Ishikawa (cell line): Measurements from ENCODE around the gene SLC12A6.

Experiments used
- CEBPB ChIP-seq: IDR thresholded peaks from 2 replicates; pipeline ENCODE4 v1.6.1; 2012
- CREB1 ChIP-seq: IDR thresholded peaks from 2 replicates; pipeline ENCODE4 v1.6.1; 2012; ENCODE audit warnings: low read depth
- EGR1 ChIP-seq: IDR thresholded peaks from 2 replicates; pipeline ENCODE4 v1.6.1; 2012
- EP300 ChIP-seq: IDR thresholded peaks from 2 replicates; pipeline ENCODE4 v1.6.1; 2012; ENCODE audit warnings: borderline replicate concordance
- FOXM1 ChIP-seq: IDR thresholded peaks from 2 replicates; pipeline ENCODE4 v1.6.1; 2012; ENCODE audit warnings: low read depth, borderline replicate concordance
- NFIC ChIP-seq: IDR thresholded peaks from 2 replicates; pipeline ENCODE4 v1.6.1; 2012
- RAD21 ChIP-seq: IDR thresholded peaks from 2 replicates; pipeline ENCODE4 v1.6.1; 2012; ENCODE audit warnings: low read depth
- TAF1 ChIP-seq: IDR thresholded peaks from 2 replicates; pipeline ENCODE4 v1.6.1; 2012; ENCODE audit warnings: low read depth, mild to moderate bottlenecking
- TCF12 ChIP-seq: IDR thresholded peaks from 2 replicates; pipeline ENCODE4 v1.6.1; 2012; ENCODE audit warnings: low read depth
- TEAD4 ChIP-seq: IDR thresholded peaks from 2 replicates; pipeline ENCODE4 v1.6.1; 2012
- USF1 ChIP-seq: IDR thresholded peaks from 2 replicates; pipeline ENCODE4 v1.6.1; 2012
- YY1 ChIP-seq: IDR thresholded peaks from 2 replicates; pipeline ENCODE4 v1.6.1; 2012; ENCODE audit warnings: low read depth
- ZBTB7A ChIP-seq: IDR thresholded peaks from 2 replicates; pipeline ENCODE4 v1.6.1; 2012; ENCODE audit warnings: low read depth
- TF ChIP-seq, protein P1 (sequence below): IDR thresholded peaks from 2 replicates; pipeline ENCODE4 v1.6.1; 2012
- TF ChIP-seq, protein P2 (sequence below): IDR thresholded peaks from 2 replicates; pipeline ENCODE4 v1.6.1; 2012; ENCODE audit warnings: low read depth, mild to moderate bottlenecking

The SLC12A6 gene

GRCh38 chr15:34243226-34243625 is 94.4 kb downstream of the SLC12A6 start:
- TF ChIP-seq ZBTB7A (no peak), RAD21 (no peak), NFIC (no peak), EGR1 (no peak), YY1 (no peak), TAF1 (no peak), FOXM1 (no peak), USF1 (no peak), TEAD4 (no peak)
- TF ChIP-seq, protein P1, sequence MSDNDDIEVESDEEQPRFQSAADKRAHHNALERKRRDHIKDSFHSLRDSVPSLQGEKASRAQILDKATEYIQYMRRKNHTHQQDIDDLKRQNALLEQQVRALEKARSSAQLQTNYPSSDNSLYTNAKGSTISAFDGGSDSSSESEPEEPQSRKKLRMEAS = no peak

DNA sequence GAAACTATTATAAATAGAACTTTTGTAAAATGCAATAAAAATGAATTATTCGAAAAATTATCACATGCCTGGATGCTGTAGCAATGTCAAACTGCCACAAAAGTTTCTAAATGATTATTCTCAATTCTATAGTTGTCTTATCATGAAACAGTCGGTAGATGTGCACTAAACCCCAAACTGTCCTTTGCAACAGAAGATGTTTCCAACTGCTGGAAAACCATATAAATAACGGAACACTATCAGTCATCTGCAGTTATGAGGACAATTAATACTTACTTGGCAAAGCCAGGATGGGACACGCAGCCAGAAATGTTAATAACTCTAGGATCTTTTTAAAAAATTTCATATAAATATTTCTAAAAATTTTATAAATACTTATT is 95.3 kb downstream of the SLC12A6 start:
- TF ChIP-seq RAD21 (no peak), TAF1 (no peak), CREB1 (no peak), NFIC (no peak), TCF12 (no peak), TEAD4 (no peak), CEBPB (no peak), USF1 (no peak), EP300 (no peak), YY1 (no peak), FOXM1 (no peak), EGR1 (no peak), ZBTB7A (no peak)
- TF ChIP-seq, protein P2, sequence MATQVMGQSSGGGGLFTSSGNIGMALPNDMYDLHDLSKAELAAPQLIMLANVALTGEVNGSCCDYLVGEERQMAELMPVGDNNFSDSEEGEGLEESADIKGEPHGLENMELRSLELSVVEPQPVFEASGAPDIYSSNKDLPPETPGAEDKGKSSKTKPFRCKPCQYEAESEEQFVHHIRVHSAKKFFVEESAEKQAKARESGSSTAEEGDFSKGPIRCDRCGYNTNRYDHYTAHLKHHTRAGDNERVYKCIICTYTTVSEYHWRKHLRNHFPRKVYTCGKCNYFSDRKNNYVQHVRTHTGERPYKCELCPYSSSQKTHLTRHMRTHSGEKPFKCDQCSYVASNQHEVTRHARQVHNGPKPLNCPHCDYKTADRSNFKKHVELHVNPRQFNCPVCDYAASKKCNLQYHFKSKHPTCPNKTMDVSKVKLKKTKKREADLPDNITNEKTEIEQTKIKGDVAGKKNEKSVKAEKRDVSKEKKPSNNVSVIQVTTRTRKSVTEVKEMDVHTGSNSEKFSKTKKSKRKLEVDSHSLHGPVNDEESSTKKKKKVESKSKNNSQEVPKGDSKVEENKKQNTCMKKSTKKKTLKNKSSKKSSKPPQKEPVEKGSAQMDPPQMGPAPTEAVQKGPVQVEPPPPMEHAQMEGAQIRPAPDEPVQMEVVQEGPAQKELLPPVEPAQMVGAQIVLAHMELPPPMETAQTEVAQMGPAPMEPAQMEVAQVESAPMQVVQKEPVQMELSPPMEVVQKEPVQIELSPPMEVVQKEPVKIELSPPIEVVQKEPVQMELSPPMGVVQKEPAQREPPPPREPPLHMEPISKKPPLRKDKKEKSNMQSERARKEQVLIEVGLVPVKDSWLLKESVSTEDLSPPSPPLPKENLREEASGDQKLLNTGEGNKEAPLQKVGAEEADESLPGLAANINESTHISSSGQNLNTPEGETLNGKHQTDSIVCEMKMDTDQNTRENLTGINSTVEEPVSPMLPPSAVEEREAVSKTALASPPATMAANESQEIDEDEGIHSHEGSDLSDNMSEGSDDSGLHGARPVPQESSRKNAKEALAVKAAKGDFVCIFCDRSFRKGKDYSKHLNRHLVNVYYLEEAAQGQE = no peak
- TF ChIP-seq, protein P1 = no peak

- TF ChIP-seq RAD21 (peak; percentile 52), TCF12 (no peak)
These were observed 95.9 kb downstream of the SLC12A6 start for GRCh38 chr15:34241376-34242330.

DNA sequence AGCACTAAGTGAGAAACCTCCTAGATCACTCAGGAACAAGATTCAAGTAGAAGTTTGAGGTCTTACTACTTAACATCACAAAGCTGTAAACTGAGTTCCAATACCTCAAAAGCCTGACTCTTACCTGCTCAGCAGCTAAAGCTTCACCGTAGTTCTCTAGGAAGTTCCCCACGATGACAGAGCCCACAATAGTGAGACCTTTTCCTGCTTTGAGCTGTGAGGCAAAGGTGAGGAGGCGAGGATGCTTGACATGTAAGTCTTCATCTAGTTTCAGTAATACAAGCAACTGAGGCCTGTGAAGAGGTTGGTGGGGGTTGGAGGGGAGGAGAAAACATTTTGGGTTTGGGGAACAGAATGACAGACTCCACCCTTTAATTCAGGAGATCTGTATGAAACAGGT is 97.0 kb downstream of the SLC12A6 start:
- TF ChIP-seq EGR1 = no peak
- TF ChIP-seq USF1 = no peak
- TF ChIP-seq TEAD4 = no peak
- TF ChIP-seq NFIC = no peak
- no peak for TF ChIP-seq FOXM1
- TF ChIP-seq, protein P1 = no peak
- no peak for TF ChIP-seq TAF1
- TF ChIP-seq ZBTB7A = no peak
- no peak for TF ChIP-seq CREB1

GRCh38 chr15:34239151-34239808 is 98.3 kb downstream of the SLC12A6 start:
- TF ChIP-seq EP300 (no peak), NFIC (no peak), TEAD4 (no peak), TAF1 (no peak), CREB1 (no peak), USF1 (no peak), FOXM1 (no peak), YY1 (no peak), ZBTB7A (no peak), RAD21 (no peak), EGR1 (no peak), CEBPB (no peak), TCF12 (no peak)
- TF ChIP-seq, protein P2 = no peak
- TF ChIP-seq, protein P1 = no peak
